Adrenal gland (tissue), 5 donors: ENCODE measurements around the gene TMEM158.

Source experiments
- POLR2A ChIP-seq, 2 donors: fragments of 450-650 bp; IDR thresholded peaks; one replicate each; pipeline ENCODE4 v1.6.1; 2017; ENCODE audit warnings: antibody characterized with exemption in 2 of 2, mild to moderate bottlenecking in 2 of 2, moderate library complexity in 1 of 2
- TF ChIP-seq, protein P1 (sequence below), 6 experiments: fragments of 450-650 bp in 4 of 6; fragments of 200-600 bp in 2 of 6; sonication (generic) in 1 of 6; IDR thresholded peaks; 1 replicate in 5 of 6; 2 replicates in 1 of 6; pipeline versions ENCODE4 v1.5.1 to v1.8.0; 2016 to 2021; ENCODE audit warnings: antibody characterized with exemption in 6 of 6, mild to moderate bottlenecking in 2 of 6, moderate library complexity in 1 of 6
- donor health status: DM: no; HTN: no; CAD: no.

DNA sequence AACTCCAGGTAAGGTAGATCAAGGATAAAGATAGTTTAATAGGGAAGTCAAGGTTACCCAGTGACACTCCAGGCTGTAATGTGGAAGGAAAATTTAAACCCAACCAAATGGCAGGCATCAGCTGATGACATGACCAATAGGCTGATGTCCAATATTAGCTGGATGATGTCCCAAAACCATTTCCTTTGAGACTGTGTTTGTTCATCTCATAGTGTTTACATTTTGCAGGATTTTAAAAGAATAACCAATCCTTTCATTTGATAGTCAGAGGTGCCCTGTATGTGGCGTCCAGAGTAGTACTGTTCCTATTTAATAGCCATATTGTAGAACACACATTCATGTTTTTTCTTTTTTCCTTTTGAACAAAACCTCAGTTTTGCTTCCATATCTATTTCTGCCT lies 23.3 kb upstream of the TMEM158 start:
- TF ChIP-seq, protein P1, sequence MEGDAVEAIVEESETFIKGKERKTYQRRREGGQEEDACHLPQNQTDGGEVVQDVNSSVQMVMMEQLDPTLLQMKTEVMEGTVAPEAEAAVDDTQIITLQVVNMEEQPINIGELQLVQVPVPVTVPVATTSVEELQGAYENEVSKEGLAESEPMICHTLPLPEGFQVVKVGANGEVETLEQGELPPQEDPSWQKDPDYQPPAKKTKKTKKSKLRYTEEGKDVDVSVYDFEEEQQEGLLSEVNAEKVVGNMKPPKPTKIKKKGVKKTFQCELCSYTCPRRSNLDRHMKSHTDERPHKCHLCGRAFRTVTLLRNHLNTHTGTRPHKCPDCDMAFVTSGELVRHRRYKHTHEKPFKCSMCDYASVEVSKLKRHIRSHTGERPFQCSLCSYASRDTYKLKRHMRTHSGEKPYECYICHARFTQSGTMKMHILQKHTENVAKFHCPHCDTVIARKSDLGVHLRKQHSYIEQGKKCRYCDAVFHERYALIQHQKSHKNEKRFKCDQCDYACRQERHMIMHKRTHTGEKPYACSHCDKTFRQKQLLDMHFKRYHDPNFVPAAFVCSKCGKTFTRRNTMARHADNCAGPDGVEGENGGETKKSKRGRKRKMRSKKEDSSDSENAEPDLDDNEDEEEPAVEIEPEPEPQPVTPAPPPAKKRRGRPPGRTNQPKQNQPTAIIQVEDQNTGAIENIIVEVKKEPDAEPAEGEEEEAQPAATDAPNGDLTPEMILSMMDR (IDR thresholded peaks at IDR 0.05), result no peak
- TF ChIP-seq POLR2A (IDR thresholded peaks at IDR 0.05), result no peak
